Ovary (tissue), 9 donors: ENCODE results near the gene NSFL1C. TPM values are rescaled to one million over a fixed set of nuclear protein-coding genes. Genes with fewer than 3 reads are reported as not detected.

Experiments used
- DNase-seq, 5 donors: peaks; one replicate each; pipeline ENCODE4 v3.0.0-alpha.2; 2019 to 2020
- H3K27ac ChIP-seq, 2 donors: fragments of 200-600 bp; one replicate each; pipeline versions ENCODE4 v1.5.1 to v1.8.0; 2019 to 2022
- H3K27me3 ChIP-seq: fragments of 200-600 bp; one replicate; pipeline ENCODE4 v1.8.0; 2022
- H3K36me3 ChIP-seq: fragments of 200-600 bp; sonication (generic); one replicate; pipeline ENCODE4 v1.5.1; 2019
- H3K4me1 ChIP-seq: one replicate; pipeline ENCODE4 v1.8.1; 2013; ENCODE audit warnings: mild to moderate bottlenecking, moderate library complexity; ENCODE audit not compliant: insufficient read depth
- H3K4me3 ChIP-seq: fragments of 200-600 bp; sonication (generic); one replicate; pipeline ENCODE4 v1.5.1; 2017
- H3K9me3 ChIP-seq, 2 donors: fragments of 200-600 bp in 1 of 2; sonication (generic) in 1 of 2; one replicate each; pipeline versions ENCODE4 v1.5.1 to v1.8.1; 2013 to 2019; ENCODE audit warnings: mild to moderate bottlenecking in 1 of 2, moderate library complexity in 1 of 2
- EP300 ChIP-seq: sonication (generic); formaldehyde crosslinking; IDR thresholded peaks from one replicate; pipeline ENCODE4 v1.6.1; 2017; ENCODE audit warnings: antibody characterized with exemption
- POLR2A ChIP-seq: fragments of 450-650 bp; IDR thresholded peaks from one replicate; pipeline ENCODE4 v1.6.1; 2017; ENCODE audit warnings: antibody characterized with exemption, mild to moderate bottlenecking, moderate library complexity
- WGBS, 3 donors: extraction: QIAGEN DNeasy Blood & Tissue Kit in 1 of 3; methylation state at CpG; one replicate each; pipeline versions ENCODE4 v1.1.5 to v1.1.7; 2013 to 2017; 5-methylcytosine and 5-hydroxymethylcytosine counted together
- intact Hi-C, 4 donors: fragments of 100-400 bp; cut with DNase I; formaldehyde crosslinking; loops; one replicate each; pipeline versions ENCODE4 v1.11.0 to v1.15.1; 2022 to 2023
- polyA plus RNA-seq, 2 donors: library from polyadenylated mRNA; stranded (reverse); fragments of 200-250 nt in 1 of 2; fragments of 350-450 nt in 1 of 2; fragmentation: Illumina TruSeq in 1 of 2; extraction: RNeasy Lipid Tissue Mini Kit (QIAGEN cat#74804) in 1 of 2; gene quantifications; one replicate each; pipeline ENCODE4 v1.2.3, GENCODE V29; 2013 to 2014
- total RNA-seq, 7 donors: library from RNA; depleted of rRNA in 2 of 7; stranded (reverse); fragments of >200 nt in 2 of 7; fragmentation: NEBNext Ultra II Directional in 3 of 7; extraction: Animal tissue kit (Norgen Biotek cat#: 25700) in 3 of 7; gene quantifications; one replicate each; pipeline versions ENCODE4 v1.1.0 to v1.2.4, GENCODE V29; 2016 to 2023
- TF ChIP-seq, protein P1 (sequence below), 3 donors: fragments of 450-650 bp in 2 of 3; fragments of 200-600 bp in 1 of 3; IDR thresholded peaks; one replicate each; pipeline versions ENCODE4 v1.5.1 to v1.8.0; 2016 to 2022; ENCODE audit warnings: antibody characterized with exemption in 3 of 3, mild to moderate bottlenecking in 1 of 3
- donor health status: DM: no; HTN: no; CAD: no; lungs with moderate emphysema.
- donor health status: DM: no; HTN: no; CAD: no.
- donor health status: Bipolar disorder and iron deficiency.
- donor health status: DM: yes; HTN: yes; CAD: no.
- donor health status: DM: no; HTN: no; CAD: no.
- donor health status: DM: yes; HTN: yes; CAD: no.

The NSFL1C gene
- total and polyA plus RNA-seq, 9 donors, result 23.4 to 105 (median 63.2) TPM

DNA sequence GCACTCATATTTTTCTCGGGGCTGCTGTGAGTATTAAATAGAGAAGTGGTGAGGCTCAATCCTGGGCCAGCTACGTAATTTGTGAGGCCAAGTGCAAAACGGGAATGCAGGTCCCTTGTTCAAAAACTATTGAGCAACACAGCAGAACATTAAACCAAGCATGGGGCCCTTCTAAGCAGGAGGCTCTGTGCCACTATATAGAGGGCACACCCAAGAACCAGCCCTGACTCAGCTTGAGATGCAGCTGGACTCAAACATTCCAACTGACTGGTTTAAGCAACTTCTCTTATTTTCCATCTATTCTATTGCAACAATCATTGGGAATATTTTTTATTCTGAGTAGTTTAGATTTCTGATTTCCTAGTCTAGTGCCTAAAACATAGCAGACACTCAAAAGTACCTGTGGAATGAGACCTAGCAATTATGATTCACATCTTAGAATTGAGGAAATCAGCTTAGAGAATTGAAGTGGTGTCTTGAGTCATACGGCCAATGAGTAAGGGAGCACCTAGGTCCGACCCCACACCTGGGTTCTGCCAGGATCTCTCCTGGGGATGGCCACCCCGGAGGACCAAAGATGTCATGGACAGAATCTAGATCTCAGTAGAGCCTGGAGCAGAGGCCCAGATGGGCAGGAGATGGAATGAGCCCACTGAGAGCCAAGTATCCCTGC lies 23.3 kb upstream of the NSFL1C start:
- DNase-seq, result no peak
- H3K27ac ChIP-seq, result no peak overlapping the region
- no peak for TF ChIP-seq POLR2A
- TF ChIP-seq EP300, result no peak
- TF ChIP-seq, protein P1, sequence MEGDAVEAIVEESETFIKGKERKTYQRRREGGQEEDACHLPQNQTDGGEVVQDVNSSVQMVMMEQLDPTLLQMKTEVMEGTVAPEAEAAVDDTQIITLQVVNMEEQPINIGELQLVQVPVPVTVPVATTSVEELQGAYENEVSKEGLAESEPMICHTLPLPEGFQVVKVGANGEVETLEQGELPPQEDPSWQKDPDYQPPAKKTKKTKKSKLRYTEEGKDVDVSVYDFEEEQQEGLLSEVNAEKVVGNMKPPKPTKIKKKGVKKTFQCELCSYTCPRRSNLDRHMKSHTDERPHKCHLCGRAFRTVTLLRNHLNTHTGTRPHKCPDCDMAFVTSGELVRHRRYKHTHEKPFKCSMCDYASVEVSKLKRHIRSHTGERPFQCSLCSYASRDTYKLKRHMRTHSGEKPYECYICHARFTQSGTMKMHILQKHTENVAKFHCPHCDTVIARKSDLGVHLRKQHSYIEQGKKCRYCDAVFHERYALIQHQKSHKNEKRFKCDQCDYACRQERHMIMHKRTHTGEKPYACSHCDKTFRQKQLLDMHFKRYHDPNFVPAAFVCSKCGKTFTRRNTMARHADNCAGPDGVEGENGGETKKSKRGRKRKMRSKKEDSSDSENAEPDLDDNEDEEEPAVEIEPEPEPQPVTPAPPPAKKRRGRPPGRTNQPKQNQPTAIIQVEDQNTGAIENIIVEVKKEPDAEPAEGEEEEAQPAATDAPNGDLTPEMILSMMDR (IDR thresholded peaks at IDR 0.05), result no peak
- H3K27me3 ChIP-seq, result no peaks in the 10 kb centered on the region
- 72 to 74% (median 72%) methylated on average over 6 of the region's 6 CpGs for WGBS, 3 donors
- no peaks in the 10 kb centered on the region for H3K4me1 ChIP-seq
- intact Hi-C loops, result no loop called here
- H3K9me3 ChIP-seq, result no peaks in the 10 kb centered on the region
- no peaks in the 10 kb centered on the region for H3K36me3 ChIP-seq
- H3K4me3 ChIP-seq, result no peak overlapping the region

- DNase-seq, result no peak
- intact Hi-C loops, result no loop called here
- Histone ChIP-seq H3K27me3 (no peaks in the 10 kb centered on the region), H3K4me3 (no peak overlapping the region), H3K27ac (no peak overlapping the region), H3K36me3 (no peaks in the 10 kb centered on the region), H3K9me3 (no peaks in the 10 kb centered on the region), H3K4me1 (no peaks in the 10 kb centered on the region)
- WGBS, 3 donors, result 75 to 77% (median 75%) methylated on average over 2 of the region's 2 CpGs
- TF ChIP-seq EP300, result no peak
- TF ChIP-seq, protein P1 (IDR thresholded peaks at IDR 0.05), result no peak
- no peak for TF ChIP-seq POLR2A
Measured at GRCh38 chr20:1489325-1489724, 22.7 kb upstream of the NSFL1C start.

- H3K36me3 ChIP-seq, result no peaks in the 10 kb centered on the region
- DNase-seq, result no peak
- H3K27ac ChIP-seq, result no peak overlapping the region
- H3K27me3 ChIP-seq, result no peaks in the 10 kb centered on the region
- no peaks in the 10 kb centered on the region for H3K4me1 ChIP-seq
- TF ChIP-seq EP300 (no peak), POLR2A (no peak)
- TF ChIP-seq, protein P1 (IDR thresholded peaks at IDR 0.05), result no peak
- 79 to 84% (median 82%) methylated on average over 2 of the region's 2 CpGs for WGBS, 3 donors
- intact Hi-C loops, result no loop called here
- no peaks in the 10 kb centered on the region for H3K9me3 ChIP-seq
- no peak overlapping the region for H3K4me3 ChIP-seq
Measured at GRCh38 chr20:1486566-1486965, 19.9 kb upstream of the NSFL1C start.

GRCh38 chr20:1484438-1485116 lies 17.9 kb upstream of the NSFL1C start:
- H3K4me1 ChIP-seq, result no peaks in the 10 kb centered on the region
- DNase-seq, result no peak
- no peaks in the 10 kb centered on the region for H3K9me3 ChIP-seq
- 45 to 56% (median 48%) methylated on average over 5 of the region's 5 CpGs for WGBS, 3 donors
- H3K36me3 ChIP-seq, result no peaks in the 10 kb centered on the region
- no peak overlapping the region for H3K27ac ChIP-seq
- H3K27me3 ChIP-seq, result no peaks in the 10 kb centered on the region
- no peak overlapping the region for H3K4me3 ChIP-seq
- intact Hi-C loops, result no loop called here
- TF ChIP-seq POLR2A, result no peak
- TF ChIP-seq EP300, result no peak
- TF ChIP-seq, protein P1 (IDR thresholded peaks at IDR 0.05), result no peak
